PFSK-1 (cell line): ENCODE measurements around the gene PRSS33.

Experiments
- FOXP2 ChIP-seq: optimal IDR thresholded peaks from 2 replicates; pipeline ENCODE3; 2011; ENCODE audit warnings: borderline replicate concordance, control low read depth, inconsistent platforms; ENCODE audit not compliant: insufficient read depth; ENCODE audit errors: extremely low read length, extremely low read depth
- POLR2AphosphoS5 ChIP-seq: IDR thresholded peaks from 2 replicates; pipeline ENCODE4 v1.6.1; 2012; ENCODE audit warnings: low read depth, mild to moderate bottlenecking, control low read depth, low read length, moderate library complexity
- REST ChIP-seq, 2 experiments: IDR thresholded peaks; 2 replicates each; pipeline versions ENCODE4 v1.6.1 to v1.8.0; 2011 to 2012; ENCODE audit warnings: low read depth in 2 of 2, low read length in 2 of 2, control low read depth in 1 of 2, inconsistent platforms in 1 of 2, mild to moderate bottlenecking in 1 of 2, moderate library complexity in 1 of 2; ENCODE audit not compliant: insufficient read depth in 1 of 2
- SIN3A ChIP-seq: IDR thresholded peaks from 2 replicates; pipeline ENCODE4 v1.6.1; 2012; ENCODE audit warnings: mild to moderate bottlenecking, low read length, moderate library complexity, borderline replicate concordance; ENCODE audit not compliant: insufficient read depth
- TAF1 ChIP-seq: IDR thresholded peaks from 2 replicates; pipeline ENCODE4 v1.6.1; 2012; ENCODE audit warnings: low read length, control low read depth, borderline replicate concordance; ENCODE audit not compliant: insufficient read depth

DNA sequence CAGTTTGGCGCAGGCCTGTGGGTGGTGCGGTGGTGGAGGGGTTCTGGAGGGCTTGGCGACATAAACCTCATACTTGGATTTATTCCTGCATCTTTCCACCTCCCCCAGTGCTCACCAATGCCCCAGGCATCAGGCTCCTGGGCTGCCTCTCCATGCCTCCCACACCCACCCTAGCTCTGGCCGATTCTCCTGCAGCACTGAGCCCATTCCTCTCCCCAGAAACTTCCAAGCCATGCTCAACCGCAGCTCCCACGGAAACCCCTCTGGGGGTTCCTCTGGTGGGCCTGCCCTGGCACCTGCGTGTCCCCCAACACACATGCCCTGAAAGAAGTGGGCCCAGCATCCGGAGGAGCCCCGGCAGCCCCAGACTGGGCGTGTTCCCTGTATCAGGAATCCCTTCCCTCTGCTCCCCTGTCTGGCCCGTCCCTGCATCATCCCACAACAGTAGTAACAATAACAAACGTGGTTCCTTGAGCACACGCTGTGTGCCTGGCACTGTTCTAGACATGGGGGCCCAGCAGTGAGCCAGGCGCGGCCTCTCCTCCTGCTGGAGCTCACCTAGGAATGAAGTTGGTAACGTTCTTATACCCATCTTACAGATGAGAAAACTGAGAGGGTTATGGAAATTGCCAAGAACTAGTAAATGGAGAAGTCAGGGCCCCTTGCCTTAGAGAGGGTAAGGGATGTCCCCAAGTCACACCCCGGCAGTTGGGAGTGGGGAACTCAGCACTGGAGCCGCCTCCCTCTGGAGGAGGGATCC is 32.0 kb upstream of the PRSS33 start:
- TF ChIP-seq SIN3A, result no peak
- TF ChIP-seq POLR2AphosphoS5, result no peak
- TF ChIP-seq REST (IDR thresholded peaks at IDR 0.05; ENCODE audit: insufficient read depth in 1 of 2, low read depth in 2 of 2, low read length in 2 of 2), result no peak
- TF ChIP-seq TAF1, result no peak
- no peak for TF ChIP-seq FOXP2
